COLO668 (cell line): ENCODE data around the gene CYLD.
A peak's percentile ranks its signal among the peaks of the same experiment; 100 is the strongest.

ENCODE experiments used
- DNase-seq: peaks from one replicate; lab custom pipeline; 2025; ENCODE audit not compliant: unreplicated experiment; lab: John Stamatoyannopoulos, UW

CYLD gene

DNA sequence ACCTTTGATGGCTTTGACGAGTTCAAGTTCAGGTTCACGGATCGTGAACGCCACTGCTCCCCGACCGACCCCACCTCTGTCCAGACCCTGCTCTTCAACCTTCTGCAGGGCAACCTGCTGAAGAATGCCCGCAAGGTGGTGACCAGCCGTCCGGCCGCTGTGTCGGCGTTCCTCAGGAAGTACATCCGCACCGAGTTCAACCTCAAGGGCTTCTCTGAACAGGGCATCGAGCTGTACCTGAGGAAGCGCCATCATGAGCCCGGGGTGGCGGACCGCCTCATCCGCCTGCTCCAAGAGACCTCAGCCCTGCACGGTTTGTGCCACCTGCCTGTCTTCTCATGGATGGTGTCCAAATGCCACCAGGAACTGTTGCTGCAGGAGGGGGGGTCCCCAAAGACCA is 30.8 kb upstream of the CYLD start:
- no peak for DNase-seq

DNA sequence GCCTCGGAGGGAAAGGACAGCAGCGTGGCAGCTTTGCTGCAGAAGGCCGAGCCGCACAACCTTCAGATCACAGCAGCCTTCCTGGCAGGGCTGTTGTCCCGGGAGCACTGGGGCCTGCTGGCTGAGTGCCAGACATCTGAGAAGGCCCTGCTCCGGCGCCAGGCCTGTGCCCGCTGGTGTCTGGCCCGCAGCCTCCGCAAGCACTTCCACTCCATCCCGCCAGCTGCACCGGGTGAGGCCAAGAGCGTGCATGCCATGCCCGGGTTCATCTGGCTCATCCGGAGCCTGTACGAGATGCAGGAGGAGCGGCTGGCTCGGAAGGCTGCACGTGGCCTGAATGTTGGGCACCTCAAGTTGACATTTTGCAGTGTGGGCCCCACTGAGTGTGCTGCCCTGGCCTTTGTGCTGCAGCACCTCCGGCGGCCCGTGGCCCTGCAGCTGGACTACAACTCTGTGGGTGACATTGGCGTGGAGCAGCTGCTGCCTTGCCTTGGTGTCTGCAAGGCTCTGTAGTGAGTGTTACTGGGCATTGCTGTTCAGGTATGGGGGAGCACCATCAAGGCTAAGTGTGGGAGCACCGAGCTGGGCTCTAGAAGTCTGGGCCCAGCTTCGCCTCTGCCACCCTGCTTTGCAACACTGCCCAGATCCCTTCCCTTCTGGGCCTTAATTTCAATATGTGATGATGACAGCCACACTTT is 29.9 kb upstream of the CYLD start:
- peak; percentile 48 for DNase-seq

DNA sequence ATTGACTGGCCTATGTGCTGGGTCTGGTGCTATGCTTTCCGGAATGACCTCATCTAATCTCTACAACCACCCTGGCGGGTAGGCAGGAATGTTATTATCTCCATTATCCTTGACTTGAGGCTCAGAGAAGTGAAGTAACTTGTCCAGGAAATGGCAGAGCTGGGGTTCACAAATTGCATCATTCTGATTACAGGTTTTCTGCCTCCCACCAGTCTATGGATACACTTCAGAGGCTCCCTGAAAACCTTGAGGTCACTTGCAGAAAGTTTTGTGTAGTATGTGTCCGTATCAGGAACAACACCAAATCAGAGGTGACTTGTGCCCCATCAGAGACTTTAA is 29.4 kb upstream of the CYLD start:
- DNase-seq = no peak

DNA sequence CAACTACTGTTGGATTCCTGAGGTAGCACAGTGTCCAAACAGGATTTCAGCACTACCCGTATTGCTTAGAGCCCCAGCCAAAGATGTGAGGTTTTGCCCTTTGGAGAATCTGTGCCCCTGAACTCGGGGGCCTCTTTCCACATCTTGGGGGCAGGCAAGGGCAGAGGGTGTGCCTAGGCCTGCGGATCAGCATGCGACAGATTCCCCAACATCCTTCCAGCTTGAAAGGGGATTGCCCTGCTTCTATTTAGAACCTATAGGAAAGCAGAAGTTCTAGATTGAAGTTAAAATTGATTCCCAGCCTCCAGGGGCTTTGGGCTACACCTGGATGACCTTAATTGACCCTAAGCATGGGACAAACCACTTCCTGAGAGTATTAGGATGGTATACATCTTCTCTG is 28.9 kb upstream of the CYLD start:
- no peak for DNase-seq

DNA sequence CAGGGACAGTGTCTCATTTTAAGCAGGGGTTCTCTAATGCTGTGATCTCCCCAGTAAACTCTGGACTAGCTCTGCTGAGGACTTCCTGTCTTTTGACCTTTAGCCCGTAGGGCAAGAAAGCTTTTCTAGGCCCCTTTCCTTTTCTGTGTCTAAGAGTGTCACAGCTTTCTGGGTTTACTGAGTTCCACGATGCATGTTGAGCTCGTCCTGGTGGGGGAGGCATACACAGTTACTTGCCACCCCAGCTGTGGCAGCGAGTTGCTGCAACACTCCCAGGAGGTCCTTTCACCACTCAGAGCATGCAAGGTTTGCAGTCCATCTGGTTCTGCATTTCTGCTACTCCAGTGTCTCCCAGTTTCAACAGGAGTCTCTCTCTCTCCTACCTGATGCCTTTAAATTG is 24.8 kb upstream of the CYLD start:
- DNase-seq = no peak

DNA sequence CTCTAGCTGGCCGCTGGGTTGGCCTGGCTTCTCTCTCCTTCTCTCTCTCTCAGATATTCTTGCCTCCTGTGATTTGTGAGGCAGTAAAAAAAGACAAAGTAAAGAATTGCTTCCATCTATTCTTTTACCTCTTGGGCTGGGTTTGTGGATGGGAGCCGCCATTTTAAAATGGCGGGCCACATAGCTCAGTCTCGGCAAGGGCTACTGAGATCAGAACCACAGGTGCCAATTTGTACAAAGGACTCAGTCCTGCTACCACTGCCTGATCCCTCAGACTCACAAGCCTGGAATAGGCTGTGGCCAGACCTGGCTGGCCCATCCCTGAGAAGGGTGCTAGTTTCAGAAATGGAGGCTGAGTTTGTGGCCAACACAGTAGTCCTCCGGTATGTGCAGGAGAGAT is 24.4 kb upstream of the CYLD start:
- no peak for DNase-seq

DNA sequence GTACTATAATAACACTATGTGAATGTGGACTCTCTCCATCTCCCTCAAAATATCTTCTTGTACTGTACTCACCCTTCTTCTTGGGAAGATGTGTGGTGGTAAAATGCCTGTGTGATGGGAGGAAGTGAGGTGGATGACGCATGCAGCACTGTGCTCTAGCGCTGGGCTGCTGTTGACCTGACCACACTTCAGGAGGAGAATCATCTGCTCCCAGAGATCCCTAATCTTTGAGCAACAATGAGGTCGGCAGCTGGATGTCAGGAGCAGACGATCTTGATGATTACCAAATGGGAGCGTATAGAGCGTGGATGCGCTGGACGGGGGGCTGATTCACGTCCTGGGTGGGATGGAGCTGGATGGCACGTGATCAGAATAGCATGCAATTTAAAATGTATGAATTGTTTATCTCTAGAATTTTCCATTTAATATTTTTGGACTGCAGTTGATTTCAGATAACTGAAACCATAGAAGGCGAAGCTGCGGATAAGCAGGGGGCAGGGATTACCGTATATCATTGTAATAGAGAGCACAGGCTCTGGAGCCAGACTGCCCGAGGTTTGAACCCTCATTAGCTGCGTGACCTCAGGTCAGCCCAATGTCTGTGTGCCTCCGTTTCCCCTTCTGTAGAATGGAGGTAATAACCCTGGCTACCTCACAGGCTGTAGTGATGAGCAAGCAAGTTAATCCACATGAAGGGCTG is 23.7 kb upstream of the CYLD start:
- DNase-seq = no peak

DNA sequence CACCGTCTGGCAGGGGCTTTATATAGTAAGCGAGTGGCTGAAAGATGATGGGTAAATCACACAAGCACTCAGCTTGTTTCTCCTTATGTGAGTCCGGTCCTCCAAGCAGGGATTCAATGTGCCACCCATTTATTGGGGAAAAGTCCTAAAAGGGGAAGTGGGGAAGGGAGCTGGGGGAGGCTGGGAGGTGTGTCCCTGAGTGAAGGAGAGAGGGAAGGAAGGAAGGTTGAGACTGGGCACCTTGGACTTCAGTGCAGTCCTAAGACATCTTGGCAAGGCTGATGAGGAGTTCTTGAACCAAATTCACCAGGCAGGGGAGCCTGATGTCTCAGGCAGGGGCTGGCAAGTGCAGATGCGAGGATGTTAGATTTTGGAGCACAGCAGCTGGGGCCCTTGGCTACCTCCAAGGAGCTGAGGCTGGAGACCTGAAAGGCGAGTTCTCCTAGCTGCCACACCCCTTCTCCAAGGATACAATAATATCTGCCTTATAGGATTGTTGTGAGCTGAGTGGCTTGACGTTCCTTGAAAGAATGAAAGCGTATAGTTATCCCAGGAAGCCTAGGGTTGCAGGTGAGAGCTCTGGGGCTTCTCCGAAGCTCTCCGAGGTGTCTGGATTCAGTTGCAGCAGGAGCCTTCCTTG is 23.0 kb upstream of the CYLD start:
- no peak for DNase-seq

DNA sequence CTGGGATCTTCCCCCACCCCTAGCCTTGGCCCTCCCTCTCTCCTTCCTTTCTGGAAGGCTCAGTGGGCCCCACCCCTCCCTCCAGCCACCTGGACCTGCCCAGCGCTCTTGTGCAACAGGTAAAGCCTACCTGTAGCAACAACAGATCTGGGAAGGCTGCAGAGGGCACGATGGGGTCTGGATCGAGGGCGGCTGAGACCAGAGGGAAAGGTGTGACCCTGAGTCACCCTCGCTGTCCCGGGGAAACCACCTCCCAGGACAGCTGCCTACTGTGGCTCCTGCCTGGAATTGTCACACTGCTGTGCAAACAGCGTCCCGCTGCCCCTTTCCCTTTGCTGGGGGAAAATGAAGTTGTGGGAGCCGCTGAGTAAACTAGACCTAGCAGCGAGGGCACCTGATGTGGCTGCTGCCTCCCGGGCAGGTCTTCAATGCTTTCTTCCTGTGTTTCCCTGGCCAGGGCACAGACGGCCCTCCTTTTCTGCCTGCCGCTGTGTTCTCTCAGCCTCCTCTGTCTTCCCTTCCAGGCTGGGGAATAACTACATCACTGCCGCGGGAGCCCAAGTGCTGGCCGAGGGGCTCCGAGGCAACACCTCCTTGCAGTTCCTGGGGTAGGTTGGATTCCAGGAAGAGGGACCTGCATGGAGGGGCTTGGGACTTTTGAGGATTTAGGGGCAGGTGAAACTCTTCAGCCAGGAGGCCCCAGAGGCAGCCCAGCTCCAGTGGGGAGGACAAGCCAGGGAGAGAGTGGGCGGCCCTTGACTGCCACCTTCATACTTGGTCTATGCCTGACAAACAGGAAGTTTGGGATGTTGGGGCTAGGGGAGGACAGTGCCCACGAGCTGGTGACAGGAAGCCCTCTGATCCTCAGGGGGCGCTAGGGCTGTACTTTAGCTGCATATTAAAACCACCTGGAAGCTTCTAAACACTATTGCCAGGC is 22.2 kb upstream of the CYLD start:
- DNase-seq = peak; percentile 12

DNA sequence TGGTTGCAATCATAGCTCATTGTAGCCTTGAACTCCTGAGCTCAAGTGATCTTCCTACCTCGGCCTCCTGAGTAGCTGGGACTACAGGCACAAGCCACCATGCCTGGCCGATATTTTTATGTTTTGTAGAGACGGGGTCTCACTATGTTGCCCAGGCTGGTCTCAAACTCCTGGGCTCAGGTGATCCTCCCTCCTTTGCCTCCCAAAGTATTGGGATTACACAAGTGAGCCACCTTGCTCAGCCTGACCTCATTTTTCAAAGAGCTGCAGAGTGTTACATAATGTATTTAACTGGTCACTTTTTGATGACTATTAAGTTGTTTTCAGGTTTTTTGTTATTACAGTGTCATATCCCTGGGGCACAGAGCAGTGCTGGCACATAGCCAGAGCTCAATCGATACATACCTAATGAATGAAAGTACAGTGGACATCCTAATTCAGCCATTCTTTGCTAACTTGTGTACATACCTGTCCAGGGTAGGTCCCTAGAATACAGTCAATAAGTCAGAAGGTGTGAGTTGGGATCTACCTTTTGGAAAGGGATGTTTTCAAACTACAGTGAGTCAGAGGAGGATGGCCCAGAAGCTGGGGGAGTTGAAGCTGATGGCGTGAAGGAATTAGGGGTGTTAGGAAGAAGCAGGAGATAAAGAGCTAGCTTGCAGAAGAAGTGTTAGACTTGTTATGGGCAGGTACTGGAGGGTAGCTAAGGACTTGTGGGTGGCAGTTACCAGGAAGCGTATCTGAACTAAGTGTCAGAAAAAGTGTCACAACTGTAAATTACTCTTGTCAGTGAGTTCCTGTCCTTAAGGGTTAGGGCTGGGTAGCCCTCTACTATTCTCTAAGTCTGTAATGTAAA is 20.1 kb upstream of the CYLD start:
- no peak for DNase-seq

DNA sequence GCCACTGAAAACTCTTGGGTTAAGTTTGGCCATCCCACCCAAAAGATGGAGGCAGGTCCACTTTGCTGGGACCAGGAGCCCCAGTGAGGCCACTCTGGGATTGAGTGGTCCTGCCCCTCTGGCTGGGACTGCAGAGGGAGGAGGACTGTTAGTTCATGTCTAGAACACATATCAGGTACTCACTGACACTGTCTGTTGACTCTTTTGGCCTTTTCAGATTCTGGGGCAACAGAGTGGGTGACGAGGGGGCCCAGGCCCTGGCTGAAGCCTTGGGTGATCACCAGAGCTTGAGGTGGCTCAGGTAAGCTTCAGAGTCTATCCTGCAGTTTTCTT is 19.5 kb upstream of the CYLD start:
- DNase-seq = no peak

DNA sequence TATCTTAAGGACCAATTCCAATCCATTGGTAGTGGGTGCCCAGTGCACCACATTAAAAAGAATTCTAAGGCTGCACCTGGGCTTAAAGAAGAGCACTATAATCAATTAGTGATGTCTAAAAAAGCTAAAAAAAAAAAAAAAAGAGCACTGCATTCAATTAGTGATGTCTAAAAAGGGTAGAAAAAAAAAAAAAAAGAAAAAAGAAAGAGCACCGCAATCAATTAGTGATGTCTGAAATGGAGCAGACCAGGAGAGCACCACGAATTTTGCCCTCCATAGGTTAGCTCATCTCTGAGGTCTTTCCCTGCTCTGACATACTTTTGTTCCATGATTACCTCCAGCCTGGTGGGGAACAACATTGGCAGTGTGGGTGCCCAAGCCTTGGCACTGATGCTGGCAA is 18.9 kb upstream of the CYLD start:
- no peak for DNase-seq

DNA sequence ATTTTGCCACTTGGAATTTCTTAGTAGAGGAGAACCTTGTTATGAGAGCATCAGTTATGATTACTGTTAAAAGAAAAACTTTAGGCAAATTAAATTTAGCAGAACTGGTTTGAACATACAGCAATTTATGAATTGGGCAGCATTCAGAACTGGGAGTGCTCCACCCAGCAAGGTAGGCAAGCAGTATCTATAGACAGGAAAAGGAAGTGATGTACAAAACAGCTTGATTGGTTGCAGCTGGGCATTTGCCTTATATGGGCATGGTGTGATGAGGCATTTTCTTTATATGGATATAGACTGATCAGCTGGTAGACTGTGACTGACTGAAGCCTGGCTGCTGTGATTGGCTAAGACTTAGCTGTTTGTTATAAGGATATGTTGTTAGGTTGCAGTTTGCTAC is 17.6 kb upstream of the CYLD start:
- no peak for DNase-seq

DNA sequence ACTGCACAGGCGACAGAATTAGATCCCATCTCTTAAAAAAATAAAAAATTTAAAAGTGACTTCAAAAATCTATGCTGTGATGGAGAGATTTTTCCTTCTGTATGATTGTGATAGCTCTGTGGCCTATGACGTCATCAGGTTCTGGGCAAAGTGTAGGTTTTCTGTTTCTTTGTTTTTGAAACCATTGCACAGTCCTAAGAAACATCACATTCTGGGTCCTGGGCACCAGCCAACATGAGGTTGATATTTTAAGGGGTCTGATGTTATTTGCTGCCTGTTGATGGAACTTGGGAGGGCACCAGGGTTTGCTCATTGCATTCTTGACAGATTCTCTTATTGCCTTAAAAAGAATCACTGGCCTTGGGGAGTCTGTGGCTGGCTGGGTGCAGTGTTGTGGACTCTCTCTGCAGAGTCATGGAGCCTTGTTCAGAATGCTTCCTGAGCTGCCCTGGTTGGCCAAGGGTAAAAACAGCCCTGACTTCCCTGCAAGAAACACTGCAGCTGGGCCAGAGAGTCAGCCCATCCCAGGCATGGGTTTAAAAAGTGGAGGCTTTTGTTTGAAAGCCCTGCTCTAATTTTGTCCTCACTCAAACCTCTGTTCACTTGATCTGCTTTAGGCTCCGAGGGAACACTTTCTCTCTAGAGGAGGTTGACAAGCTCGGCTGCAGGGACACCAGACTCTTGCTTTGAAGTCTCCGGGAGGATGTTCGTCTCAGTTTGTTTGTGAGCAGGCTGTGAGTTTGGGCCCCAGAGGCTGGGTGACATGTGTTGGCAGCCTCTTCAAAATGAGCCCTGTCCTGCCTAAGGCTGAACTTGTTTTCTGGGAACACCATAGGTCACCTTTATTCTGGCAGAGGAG is 10.5 kb upstream of the CYLD start:
- no peak for DNase-seq

DNA sequence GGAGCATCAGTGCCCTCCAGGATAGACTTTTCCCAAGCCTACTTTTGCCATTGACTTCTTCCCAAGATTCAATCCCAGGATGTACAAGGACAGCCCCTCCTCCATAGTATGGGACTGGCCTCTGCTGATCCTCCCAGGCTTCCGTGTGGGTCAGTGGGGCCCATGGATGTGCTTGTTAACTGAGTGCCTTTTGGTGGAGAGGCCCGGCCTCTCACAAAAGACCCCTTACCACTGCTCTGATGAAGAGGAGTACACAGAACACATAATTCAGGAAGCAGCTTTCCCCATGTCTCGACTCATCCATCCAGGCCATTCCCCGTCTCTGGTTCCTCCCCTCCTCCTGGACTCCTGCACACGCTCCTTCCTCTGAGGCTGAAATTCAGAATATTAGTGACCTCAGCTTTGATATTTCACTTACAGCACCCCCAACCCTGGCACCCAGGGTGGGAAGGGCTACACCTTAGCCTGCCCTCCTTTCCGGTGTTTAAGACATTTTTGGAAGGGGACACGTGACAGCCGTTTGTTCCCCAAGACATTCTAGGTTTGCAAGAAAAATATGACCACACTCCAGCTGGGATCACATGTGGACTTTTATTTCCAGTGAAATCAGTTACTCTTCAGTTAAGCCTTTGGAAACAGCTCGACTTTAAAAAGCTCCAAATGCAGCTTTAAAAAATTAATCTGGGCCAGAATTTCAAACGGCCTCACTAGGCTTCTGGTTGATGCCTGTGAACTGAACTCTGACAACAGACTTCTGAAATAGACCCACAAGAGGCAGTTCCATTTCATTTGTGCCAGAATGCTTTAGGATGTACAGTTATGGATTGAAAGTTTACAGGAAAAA is 9.7 kb upstream of the CYLD start:
- DNase-seq = no peak

DNA sequence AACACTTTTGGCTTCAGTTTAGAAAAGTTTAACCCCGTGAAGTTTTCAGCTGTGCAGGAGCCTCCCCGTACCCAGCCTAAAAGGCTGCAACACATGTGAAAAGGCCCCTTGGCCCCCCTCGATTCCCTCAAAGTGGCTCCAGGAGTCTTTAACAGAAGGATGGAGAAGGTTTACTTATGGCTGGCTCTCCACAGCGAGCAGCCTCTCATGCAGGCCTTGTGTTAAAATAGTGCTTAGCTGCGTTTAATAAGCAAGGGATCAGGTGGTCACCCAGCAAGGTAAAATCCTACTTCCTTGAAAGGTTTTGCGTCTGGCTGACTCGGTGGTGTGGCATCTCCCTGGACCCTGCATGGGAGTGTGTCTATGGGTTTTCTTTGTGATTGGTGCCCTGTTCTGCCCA is 8.4 kb upstream of the CYLD start:
- no peak for DNase-seq

DNA sequence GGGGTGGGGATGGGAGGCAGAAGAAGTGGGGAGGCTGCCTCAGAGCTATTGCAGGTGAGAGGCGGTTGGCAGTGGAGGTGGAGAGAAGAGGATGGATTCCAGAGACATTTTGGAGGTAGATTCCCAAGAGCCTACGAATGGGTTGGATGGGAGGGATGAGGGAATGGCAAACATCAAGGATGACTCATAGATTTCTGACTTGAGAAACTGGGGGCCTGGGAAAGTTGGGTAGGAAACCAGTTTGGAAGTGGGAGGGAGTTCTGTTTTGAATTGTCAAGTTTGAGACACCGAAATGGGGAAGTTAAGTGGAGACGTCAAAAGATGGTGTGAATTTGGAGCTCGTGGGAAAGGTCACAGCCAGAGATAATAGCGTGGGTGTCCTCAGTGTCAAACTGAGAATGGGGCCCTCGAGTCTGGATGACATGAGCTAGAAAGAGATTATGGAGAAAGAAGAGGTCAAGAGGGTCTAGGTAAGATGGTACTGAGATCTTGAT is 6.2 kb upstream of the CYLD start:
- no peak for DNase-seq

DNA sequence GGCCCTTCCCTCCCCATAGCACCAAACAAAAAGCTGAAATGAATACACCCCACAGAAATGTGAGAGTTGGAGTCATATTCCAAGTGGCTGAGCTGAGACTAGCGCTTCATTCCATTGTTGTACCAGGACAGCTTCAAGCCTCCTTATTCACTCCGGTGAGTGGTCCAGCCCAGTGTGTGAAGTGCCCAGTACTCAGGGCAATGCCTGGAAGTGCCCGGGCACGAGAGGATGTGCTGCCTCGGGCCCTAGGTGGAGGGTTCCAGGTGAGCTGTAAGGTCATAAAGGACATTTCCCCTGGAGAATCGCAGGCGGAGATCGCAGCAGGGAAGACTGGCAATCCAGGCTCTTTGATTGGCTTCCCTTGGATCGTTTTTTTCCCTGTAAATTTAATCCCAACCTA is 5.4 kb upstream of the CYLD start:
- no peak for DNase-seq
